Fibroblast of the conjunctiva (primary cell): Measurements from ENCODE around the gene C6orf118.

Experiments
- DNase-seq: peaks from one replicate; pipeline ENCODE4 v3.0.0-alpha.2; 2010; ENCODE audit warnings: low read depth

Gene C6orf118

DNA sequence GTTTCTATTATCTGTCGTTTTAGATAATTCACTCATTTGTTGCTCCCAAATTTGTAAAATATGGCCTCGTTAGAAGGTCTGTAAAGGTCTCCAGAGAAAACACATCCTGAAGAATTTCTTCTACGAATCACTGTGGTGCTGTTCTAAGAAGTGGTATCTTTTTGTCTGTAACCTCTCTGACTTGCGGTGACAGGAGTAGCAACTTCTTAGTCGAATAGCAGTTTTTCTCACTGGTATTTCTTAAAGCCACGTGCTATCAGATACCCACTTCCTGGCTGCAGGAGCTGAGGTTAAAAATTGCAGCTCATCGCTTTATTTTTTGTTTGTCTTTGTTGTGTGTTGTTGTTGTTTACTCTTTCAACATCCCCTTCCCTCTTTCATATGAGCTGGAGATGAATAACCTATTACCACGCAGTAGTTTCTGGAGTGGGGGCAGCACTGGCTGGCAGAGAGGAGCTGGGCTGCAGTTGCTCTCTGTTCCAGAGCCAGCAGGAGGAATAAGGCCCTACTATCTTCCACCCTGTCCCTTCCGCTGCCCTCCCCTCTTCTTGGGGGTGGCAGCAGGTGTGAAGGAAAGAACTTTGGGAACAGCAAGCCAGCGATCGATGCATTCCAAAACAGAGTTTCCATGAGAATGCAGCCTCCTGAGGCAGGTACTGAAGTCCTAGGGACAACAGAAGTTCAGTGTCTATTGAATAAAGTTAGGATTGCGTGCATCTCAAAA lies 64.7 kb downstream of the C6orf118 start:
- no peak for DNase-seq

GRCh38 chr6:165243801-165244200 lies 65.6 kb downstream of the C6orf118 start:
- DNase-seq, result no peak

DNA sequence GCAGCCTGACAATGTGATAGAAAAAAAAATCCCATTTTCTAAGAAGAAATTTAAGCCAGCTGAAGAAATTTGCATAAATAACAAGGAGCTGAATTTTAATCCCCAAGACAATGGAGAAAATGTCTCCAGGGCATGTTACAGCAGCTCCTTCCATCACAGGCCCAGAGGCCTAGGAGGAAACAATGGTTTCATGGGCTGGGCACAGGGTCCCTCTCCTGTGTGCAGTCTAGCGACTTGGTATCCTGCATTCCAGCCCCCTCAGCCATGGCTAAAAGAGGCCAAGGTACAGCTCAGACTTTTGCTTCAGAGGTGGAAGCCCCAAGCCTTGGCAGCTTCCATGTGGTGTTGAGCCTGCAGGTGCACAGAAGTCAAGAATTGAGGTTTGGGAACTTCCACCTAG lies 73.1 kb downstream of the C6orf118 start:
- no peak for DNase-seq

DNA sequence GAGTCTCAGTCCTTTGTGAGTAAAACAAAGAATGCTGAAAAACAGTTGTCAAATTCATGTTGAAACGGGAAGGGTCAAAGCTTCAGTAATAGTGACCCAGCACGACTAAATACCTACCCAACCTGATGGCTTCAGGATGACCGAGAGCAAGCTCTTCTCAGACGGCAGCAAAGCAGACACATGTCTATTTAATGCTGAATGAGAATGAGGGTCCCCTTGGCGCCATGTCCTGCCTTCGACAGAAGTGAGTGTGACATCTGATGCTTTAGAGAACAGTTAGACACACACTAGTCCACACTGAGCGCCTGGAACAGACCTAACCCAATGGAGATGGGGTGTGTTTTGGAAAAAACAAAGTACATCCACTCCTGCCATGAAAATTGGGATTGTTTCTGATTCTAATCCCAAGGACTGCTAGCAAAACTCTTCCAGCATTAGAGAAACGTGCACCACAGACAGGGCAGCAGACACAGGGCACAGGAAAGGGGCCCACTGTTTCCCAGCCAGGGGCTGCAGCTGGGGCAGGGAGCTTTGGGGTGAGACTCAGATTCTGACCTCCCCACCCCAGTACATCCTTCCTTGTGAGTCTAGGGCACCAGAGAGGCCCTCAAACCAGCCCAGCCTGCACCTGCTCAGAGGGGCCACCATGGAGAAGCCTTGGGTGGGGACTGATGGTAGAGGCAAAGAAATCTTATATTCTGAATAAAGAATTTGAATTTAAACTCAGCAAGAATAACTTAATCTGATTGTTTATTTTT lies 76.5 kb downstream of the C6orf118 start:
- DNase-seq, result no peak

GRCh38 chr6:165231581-165232561 lies 77.5 kb downstream of the C6orf118 start:
- peak; percentile 24 for DNase-seq

DNA sequence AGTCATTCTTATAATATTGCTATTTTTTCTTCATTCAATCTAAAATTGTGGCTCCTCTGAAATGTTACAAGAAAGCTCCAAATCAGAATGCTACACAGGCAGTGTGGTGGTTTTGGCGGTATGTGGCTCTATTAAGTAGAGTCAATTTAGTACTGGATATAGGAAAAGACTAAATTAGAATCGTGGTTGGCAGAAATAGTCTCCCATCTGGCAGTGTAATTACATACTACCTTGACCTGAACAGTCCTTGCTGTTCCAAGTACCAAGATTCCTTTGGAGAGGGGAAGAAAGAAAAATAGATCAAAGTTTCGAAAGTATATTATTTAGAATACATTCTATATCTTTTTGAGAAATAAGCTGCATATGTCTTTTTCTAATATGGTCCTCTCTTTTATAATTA lies 78.2 kb downstream of the C6orf118 start:
- DNase-seq, result no peak
